Large intestine (tissue), 12 donors: Measurements from ENCODE around the gene RNF213. TPM values are rescaled to one million over a fixed set of nuclear protein-coding genes. Genes with fewer than 3 reads are reported as not detected.
A peak's percentile ranks its signal among the peaks of the same experiment; 100 is the strongest.

ENCODE experiments used
- DNase-seq, 2 donors: peaks; one replicate each; pipeline versions ENCODE4 v3.0.0 to v3.0.0-alpha.2; 2013
- H3K27ac ChIP-seq: one replicate; pipeline ENCODE4 v1.5.1; 2013; ENCODE audit warnings: low read length
- H3K27me3 ChIP-seq: 2 replicates; pipeline ENCODE4 v1.6.1; 2013; ENCODE audit warnings: low read length; ENCODE audit not compliant: control insufficient read depth, insufficient read depth
- H3K36me3 ChIP-seq: 2 replicates; pipeline ENCODE4 v1.6.1; 2013; ENCODE audit warnings: low read length; ENCODE audit not compliant: control insufficient read depth, insufficient read depth
- H3K4me1 ChIP-seq: one replicate; pipeline ENCODE4 v1.6.1; 2013; ENCODE audit warnings: low read length; ENCODE audit not compliant: control insufficient read depth, insufficient read depth
- H3K4me3 ChIP-seq: one replicate; pipeline ENCODE4 v1.5.1; 2013; ENCODE audit warnings: low read length
- H3K9me3 ChIP-seq: one replicate; pipeline ENCODE4 v1.6.1; 2013; ENCODE audit warnings: mild to moderate bottlenecking, low read depth, low read length, moderate library complexity; ENCODE audit not compliant: control insufficient read depth
- WGBS: methylation state at CpG from one replicate; pipeline ENCODE4 v1.1.5; 2013; ENCODE audit warnings: low lambda C conversion rate; ENCODE audit not compliant: insufficient coverage; 5-methylcytosine and 5-hydroxymethylcytosine counted together
- long read RNA-seq, 11 donors: transcript quantifications; one replicate each; lab custom pipeline, GENCODE V29; 2026
- polyA plus RNA-seq: library from polyadenylated mRNA; unstranded; fragments of 120-200 nt; gene quantifications from one replicate; pipeline ENCODE4 v1.2.1, GENCODE V29; 2013

The RNF213 gene
- polyA plus RNA-seq, result 103 TPM
- long read RNA-seq, donor 1, partial matches to known transcripts, result 9 of 9 reads
- long read RNA-seq, donor 1, other reads (novel, unspliced or antisense), result 0 of 9 reads
- long read RNA-seq, donor 2, partial matches to known transcripts, result 10 of 11 reads
- long read RNA-seq, donor 2, other reads (novel, unspliced or antisense), result 0 of 11 reads
- long read RNA-seq, donor 3, result 0 reads
- long read RNA-seq, donor 4, result 0 reads
- long read RNA-seq, donor 5, result 0 reads
- long read RNA-seq, donor 6, partial matches to known transcripts, result 13 of 14 reads
- long read RNA-seq, donor 6, other reads (novel, unspliced or antisense), result 0 of 14 reads
- long read RNA-seq, donor 7, result 0 reads
- long read RNA-seq, donor 8, partial matches to known transcripts, result 7 of 8 reads
- long read RNA-seq, donor 8, other reads (novel, unspliced or antisense), result 0 of 8 reads
- long read RNA-seq, donor 9, partial matches to known transcripts, result 5 of 5 reads
- long read RNA-seq, donor 9, other reads (novel, unspliced or antisense), result 0 of 5 reads
- long read RNA-seq, donor 10, partial matches to known transcripts, result 10 of 10 reads
- long read RNA-seq, donor 10, other reads (novel, unspliced or antisense), result 0 of 10 reads
- long read RNA-seq, donor 11, partial matches to known transcripts, result 5 of 6 reads
- long read RNA-seq, donor 11, other reads (novel, unspliced or antisense), result 0 of 6 reads

DNA sequence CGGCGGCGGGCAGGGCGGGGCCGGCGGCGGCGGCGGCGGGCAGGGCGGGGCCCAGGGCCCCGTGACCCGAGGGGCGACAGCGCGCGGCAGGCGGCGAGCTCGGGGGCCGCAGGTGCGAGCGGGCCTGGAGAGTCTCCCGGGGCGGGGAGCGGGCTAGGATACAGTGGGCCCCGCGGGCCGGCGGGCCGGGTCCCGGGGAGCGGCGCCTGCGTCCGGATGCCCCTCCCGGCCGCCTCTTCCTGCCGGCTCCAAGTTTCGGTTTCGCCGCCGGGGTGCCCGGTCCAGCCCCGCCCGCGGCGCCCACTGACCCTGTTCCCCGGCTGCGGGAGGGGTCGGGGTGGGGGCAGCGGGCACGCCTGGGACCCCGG is at the start of gene RNF213:
Gene RNF213, plus strand, starts transcription at position 62 of the 368 bp plus-strand sequence. CDS start 2,830 bp downstream, outside the sequence.
- DNase-seq, result peak; percentile 25 to 75
- Histone ChIP-seq H3K4me3 (peak within 1 kb of the TSS; percentile 94), H3K9me3 (peaks cover 3% of the 10 kb centered on the region), H3K36me3 (peaks cover 5% of the 10 kb centered on the region), H3K4me1 (peaks cover 30% of the 10 kb centered on the region), H3K27me3 (no peaks in the 10 kb centered on the region), H3K27ac (peak within 1 kb of the TSS; percentile 95)
- no CpG with 5 or more reads among the region's 54 CpGs for WGBS

GRCh38 chr17:80212109-80212508 is 48.5 kb upstream of the RNF213 start:
- Histone ChIP-seq H3K4me3 (no peak overlapping the region), H3K27me3 (no peaks in the 10 kb centered on the region), H3K4me1 (no peaks in the 10 kb centered on the region), H3K27ac (no peak overlapping the region), H3K9me3 (peaks cover 6% of the 10 kb centered on the region), H3K36me3 (peaks cover 87% of the 10 kb centered on the region)
- DNase-seq, result no peak
- no CpG with 5 or more reads among the region's 22 CpGs for whole genome bisulfite sequencing

GRCh38 chr17:80212511-80212910 is 48.1 kb upstream of the RNF213 start:
- no peak for DNase-seq
- H3K4me1 ChIP-seq, result no peaks in the 10 kb centered on the region
- H3K4me3 ChIP-seq, result no peak overlapping the region
- no peaks in the 10 kb centered on the region for H3K27me3 ChIP-seq
- H3K36me3 ChIP-seq, result peaks cover 91% of the 10 kb centered on the region
- peaks cover 6% of the 10 kb centered on the region for H3K9me3 ChIP-seq
- WGBS, result no CpG with 5 or more reads among the region's 12 CpGs
- H3K27ac ChIP-seq, result no peak overlapping the region

- no peak for DNase-seq
- no peak overlapping the region for H3K27ac ChIP-seq
- no peaks in the 10 kb centered on the region for H3K27me3 ChIP-seq
- H3K4me1 ChIP-seq, result no peaks in the 10 kb centered on the region
- H3K4me3 ChIP-seq, result no peak overlapping the region
- peaks cover 6% of the 10 kb centered on the region for H3K9me3 ChIP-seq
- WGBS, result 100% methylated on average over 3 of the region's 19 CpGs
- peaks cover 92% of the 10 kb centered on the region for H3K36me3 ChIP-seq
Measured at GRCh38 chr17:80212962-80213642, 47.5 kb upstream of the RNF213 start.

GRCh38 chr17:80213643-80213975 is 47.0 kb upstream of the RNF213 start:
- peaks cover 91% of the 10 kb centered on the region for H3K36me3 ChIP-seq
- DNase-seq, result no peak
- peaks cover 6% of the 10 kb centered on the region for H3K9me3 ChIP-seq
- peaks cover 5% of the 10 kb centered on the region for H3K4me1 ChIP-seq
- no CpG with 5 or more reads among the region's 17 CpGs for WGBS
- H3K27ac ChIP-seq, result no peak overlapping the region
- H3K27me3 ChIP-seq, result no peaks in the 10 kb centered on the region
- no peak overlapping the region for H3K4me3 ChIP-seq

GRCh38 chr17:80214012-80214877 is 46.4 kb upstream of the RNF213 start:
- no CpG with 5 or more reads among the region's 48 CpGs for WGBS
- Histone ChIP-seq H3K9me3 (peaks cover 6% of the 10 kb centered on the region), H3K27ac (no peak overlapping the region), H3K27me3 (no peaks in the 10 kb centered on the region), H3K4me1 (peaks cover 7% of the 10 kb centered on the region), H3K4me3 (no peak overlapping the region), H3K36me3 (peaks cover 85% of the 10 kb centered on the region)
- DNase-seq, result no peak

GRCh38 chr17:80214878-80215210 is 45.8 kb upstream of the RNF213 start:
- WGBS, result no CpG with 5 or more reads among the region's 17 CpGs
- H3K9me3 ChIP-seq, result peaks cover 6% of the 10 kb centered on the region
- no peaks in the 10 kb centered on the region for H3K27me3 ChIP-seq
- no peak overlapping the region for H3K27ac ChIP-seq
- H3K4me3 ChIP-seq, result no peak overlapping the region
- peaks cover 79% of the 10 kb centered on the region for H3K36me3 ChIP-seq
- no peak for DNase-seq
- H3K4me1 ChIP-seq, result peaks cover 7% of the 10 kb centered on the region

DNA sequence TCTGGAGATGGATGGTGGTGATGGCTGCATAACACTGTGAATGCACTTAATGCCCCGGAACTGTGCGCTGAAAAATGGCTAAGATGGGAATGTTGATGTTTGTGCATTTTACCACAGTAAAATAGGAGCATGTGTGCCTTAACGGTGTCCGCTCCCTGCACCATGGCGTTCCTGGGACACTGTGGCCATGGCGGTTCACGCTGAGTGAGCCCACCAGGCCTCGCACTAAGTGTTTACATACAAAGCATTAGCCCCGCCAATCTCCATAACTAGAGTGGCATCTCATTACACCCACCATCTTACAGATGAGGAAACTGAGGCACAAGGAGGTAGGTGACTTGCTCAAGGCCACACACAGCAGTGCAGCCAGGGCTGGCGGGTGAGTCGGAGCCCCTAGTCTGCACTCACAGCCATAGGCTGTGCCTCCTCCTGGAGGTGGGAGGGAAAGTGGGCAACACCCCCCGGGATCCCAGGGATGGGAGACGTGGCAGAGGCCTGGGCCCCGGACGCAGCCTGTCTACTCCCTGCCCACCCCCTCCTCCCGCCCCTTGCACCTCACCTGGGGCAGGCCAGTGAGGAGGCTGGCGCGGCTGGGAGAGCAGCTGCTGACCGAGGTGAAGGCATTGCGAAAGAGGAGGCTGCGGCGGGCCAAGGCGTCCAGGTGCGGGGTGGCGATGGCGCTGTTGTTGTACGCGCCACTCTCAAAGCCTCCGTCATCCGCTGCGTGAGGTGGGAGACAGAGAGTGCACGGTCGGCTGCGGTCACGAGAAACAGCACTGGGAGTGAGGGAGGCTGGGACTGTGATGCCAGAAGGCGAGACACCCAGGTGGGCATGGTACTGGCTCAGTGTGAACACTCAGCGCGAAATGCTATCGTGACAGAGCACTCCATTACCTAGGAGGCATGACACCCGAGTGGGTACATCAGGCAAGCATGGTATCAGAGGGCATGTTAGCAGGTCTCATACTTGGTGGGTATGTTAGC is 43.9 kb upstream of the RNF213 start:
- Histone ChIP-seq H3K27ac (no peak overlapping the region), H3K36me3 (peaks cover 59% of the 10 kb centered on the region), H3K27me3 (no peaks in the 10 kb centered on the region), H3K4me1 (peaks cover 12% of the 10 kb centered on the region), H3K4me3 (no peak overlapping the region), H3K9me3 (peaks cover 2% of the 10 kb centered on the region)
- WGBS, result no CpG with 5 or more reads among the region's 40 CpGs
- DNase-seq, result no peak

DNA sequence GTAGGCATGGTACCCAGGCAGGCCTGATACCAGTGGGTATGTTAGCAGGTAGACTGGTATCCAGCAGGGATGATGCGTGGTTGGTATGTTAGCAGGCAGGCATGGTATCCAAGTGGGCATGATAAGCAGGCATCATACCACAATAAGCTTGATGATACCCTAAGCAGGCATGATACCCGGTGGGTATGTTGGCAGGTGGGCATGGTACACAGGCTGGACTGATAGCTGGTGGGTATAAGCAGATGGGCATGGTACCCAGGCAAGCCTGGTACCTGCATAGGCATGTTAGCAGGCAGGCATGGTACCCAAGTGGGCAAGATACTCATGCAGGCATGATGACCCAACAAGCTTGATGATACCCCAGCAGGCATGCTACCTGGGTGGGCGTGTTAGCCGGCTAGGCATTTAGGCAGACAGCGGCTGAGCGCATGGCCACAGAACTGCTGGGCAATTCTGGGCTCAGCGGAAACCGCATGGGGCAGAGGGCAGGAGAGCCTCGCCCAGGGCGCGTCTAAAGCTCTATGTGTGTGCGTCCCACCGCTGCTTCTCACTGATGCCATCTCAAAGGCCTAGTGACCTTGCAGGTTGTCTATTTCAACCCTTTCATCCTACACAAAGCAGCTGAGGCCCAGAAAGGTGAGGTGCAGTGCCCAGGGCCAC is 42.8 kb upstream of the RNF213 start:
- peaks cover 2% of the 10 kb centered on the region for H3K9me3 ChIP-seq
- no peak overlapping the region for H3K27ac ChIP-seq
- no CpG with 5 or more reads among the region's 13 CpGs for WGBS
- H3K4me3 ChIP-seq, result no peak overlapping the region
- peaks cover 55% of the 10 kb centered on the region for H3K36me3 ChIP-seq
- DNase-seq, result no peak
- H3K27me3 ChIP-seq, result no peaks in the 10 kb centered on the region
- H3K4me1 ChIP-seq, result peaks cover 17% of the 10 kb centered on the region
